HG03175 (cell line): ENCODE results near the gene EPM2A.

Experiments
- ATAC-seq: cut with Tn5 transposase; IDR thresholded peaks from one replicate; pipeline ENCODE4 v1.9.1; 2021; ENCODE audit warnings: mild to moderate bottlenecking, moderate library complexity; ENCODE audit not compliant: unreplicated experiment

EPM2A gene

GRCh38 chr6:145603991-145604390 lies 131.3 kb downstream of the EPM2A start:
- ATAC-seq = no peak

GRCh38 chr6:145603424-145603833 lies 131.9 kb downstream of the EPM2A start:
- ATAC-seq = no peak

GRCh38 chr6:145602726-145603326 lies 132.5 kb downstream of the EPM2A start:
- no peak for ATAC-seq

- ATAC-seq = no peak
Measured at GRCh38 chr6:145601397-145601796, 133.9 kb downstream of the EPM2A start.

GRCh38 chr6:145600299-145600698 lies 135.0 kb downstream of the EPM2A start:
- ATAC-seq = no peak

GRCh38 chr6:145588981-145589380 lies 146.3 kb downstream of the EPM2A start:
- ATAC-seq = no peak

- no peak for ATAC-seq
Measured at GRCh38 chr6:145587334-145587733, 148.0 kb downstream of the EPM2A start.

- no peak for ATAC-seq
Measured at GRCh38 chr6:145583753-145584152, 151.6 kb downstream of the EPM2A start.
